Cortex of kidney (tissue), 1 donor: ENCODE results near the gene CSMD2.

ENCODE experiments used
- DNase-seq: peaks from one replicate; lab custom pipeline; 2025; lab: John Stamatoyannopoulos, UW

CSMD2 gene

DNA sequence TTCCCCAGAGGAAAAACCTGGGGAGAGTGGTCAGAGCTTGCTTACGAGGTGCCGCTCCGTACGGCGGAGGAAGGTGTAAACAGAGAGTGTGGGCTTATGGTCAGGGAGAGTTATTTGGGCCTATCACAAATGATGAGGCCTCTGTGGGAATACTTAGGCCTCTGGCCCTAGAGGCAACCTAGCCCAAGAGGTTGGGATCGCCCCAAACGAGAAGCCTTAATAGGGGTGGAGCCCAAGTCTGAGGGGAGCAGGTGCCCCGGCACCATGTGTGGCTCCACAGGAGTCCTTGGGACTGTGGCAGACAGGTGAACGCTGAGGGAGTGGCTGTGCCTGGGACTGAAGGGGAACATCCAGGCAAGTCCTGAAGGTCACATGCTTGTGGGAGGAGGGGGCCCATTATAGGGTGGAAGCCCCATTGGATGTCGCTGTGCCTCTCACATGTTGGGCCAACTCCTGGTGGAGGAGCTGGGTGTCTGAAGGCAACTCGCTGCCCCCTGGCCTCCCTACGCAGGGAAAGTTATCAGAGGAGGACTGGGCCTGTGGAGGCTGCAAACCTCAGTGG, 557.5 kb downstream of the CSMD2 start:
- DNase-seq = no peak

DNA sequence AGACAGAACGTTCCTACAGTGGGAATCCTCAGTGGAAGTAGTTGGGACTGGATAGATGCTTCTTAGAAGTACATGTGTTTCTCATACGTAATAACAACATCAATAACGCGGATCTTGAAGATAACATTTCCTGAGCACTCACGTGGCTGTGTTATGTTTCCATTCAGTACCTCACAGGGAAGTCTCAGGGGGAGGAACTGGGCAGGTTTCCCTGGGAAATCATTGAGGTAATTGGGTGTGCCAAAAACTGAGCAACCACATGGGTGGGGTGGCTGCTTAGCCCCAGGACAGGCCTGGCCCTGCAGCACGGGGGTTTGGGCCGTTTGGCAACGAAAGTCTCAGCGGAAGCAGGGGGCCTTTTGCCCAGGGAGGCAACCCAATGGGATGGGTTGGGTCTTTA, 558.8 kb downstream of the CSMD2 start:
- no peak for DNase-seq

DNA sequence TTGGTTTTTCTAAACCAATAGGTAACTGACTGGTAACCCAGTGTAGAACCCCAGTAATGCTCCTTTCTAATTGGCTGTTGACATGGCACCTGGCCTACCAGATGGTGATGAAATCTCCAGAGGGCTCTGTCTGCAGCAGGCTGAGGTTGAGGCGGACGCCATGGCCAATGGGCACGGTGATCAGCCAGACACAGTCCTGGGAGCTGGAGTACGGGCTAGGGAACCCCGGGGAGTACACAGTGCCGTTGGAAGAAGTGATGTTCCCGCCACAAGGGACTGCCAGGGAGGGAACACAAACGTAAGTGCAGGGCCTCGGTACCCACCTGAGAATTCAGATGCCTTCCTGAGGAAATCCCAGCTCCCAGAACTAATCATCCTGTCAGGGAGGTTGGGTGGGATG, 562.8 kb downstream of the CSMD2 start:
- no peak for DNase-seq

GRCh38 chr1:33601751-33602150, 563.3 kb downstream of the CSMD2 start:
- DNase-seq = no peak

DNA sequence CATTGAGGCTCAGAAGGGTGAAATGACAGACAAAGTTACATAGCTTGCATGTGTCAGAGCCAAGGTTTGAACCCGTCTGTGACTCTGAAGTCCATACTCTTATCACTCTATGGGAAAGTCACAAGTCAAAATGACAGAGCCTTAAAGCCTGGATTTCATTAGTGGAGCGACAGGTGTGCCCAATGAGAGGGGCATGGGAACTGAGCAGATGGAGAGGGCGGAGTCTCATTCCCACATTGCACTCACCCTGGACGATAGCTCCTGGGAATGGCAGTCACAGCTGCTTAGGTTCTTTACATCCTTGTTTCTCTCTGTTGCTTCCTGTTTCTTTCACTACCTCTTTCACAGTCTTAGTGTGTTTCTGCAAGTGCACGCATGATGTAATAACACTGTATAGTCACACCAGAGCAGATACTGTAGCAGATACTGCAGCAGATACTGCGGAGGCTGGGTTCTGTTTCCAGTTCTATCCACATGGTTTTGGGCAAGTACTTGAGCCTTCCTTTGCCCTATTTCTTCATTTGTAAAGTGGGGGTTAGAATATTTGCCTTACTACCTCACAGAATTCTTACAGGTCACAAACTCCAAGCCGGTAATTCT, 565.4 kb downstream of the CSMD2 start:
- DNase-seq = no peak

DNA sequence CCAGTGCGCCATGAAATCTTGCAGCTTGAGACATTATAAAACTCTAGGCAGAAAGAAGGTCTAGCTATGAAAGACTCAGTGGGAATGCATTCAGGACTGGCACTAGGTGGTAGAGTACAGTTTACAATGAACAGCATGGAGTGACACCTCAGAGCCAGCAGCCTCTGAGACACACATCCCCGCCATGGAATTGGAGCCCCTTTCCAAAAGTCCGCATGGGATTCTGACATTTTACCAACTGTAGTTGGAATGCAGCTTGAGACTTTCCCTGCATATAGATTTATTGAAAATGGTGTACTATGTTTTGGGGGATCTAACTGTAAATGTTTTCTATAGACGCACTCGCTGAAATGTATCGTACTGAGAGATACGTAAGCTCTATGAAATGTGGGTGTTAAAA, 576.3 kb downstream of the CSMD2 start:
- no peak for DNase-seq

GRCh38 chr1:33586795-33587194, 578.2 kb downstream of the CSMD2 start:
- DNase-seq = no peak

- DNase-seq = no peak
Observed at GRCh38 chr1:33586106-33586505, 578.9 kb downstream of the CSMD2 start.

DNA sequence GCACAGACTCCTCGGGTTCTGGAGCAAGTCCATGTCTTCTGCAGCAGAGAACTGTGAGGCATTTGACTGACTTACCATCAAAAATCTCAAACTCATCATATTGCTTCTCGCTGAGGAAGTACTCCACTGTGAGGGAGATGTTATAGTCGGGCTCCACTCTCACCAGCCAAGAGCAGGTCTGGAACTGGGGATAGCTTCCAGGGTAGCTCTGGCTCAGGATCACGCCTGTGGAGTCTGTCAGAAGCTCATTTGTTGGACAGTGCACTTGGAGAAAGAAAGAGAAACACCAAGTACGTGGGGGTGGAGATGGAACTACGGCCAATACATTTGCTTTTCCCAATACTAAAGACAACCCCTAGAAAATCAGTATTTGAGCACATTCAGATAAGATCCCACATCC, 581.5 kb downstream of the CSMD2 start:
- no peak for DNase-seq

GRCh38 chr1:33578557-33579448, 586.2 kb downstream of the CSMD2 start:
- no peak for DNase-seq

DNA sequence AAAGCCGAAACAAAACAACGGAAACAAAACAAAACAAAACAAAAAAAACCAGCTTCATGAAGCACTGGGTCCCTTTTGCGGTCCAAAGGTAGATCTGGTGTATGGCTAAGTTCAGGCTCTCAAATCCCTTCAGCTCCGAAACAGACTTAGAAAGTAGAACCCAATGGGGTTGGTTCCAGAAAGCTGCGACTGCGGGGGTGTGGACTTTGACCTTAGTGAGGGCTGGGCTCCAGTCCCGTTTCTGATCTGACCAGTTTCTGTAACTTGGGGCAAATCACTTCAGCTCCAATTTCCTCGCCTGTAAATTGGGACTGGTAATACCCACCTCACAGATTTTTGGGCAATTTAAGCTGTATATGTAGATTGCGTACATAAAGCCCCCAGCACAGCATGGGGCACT, 587.4 kb downstream of the CSMD2 start:
- DNase-seq = no peak

DNA sequence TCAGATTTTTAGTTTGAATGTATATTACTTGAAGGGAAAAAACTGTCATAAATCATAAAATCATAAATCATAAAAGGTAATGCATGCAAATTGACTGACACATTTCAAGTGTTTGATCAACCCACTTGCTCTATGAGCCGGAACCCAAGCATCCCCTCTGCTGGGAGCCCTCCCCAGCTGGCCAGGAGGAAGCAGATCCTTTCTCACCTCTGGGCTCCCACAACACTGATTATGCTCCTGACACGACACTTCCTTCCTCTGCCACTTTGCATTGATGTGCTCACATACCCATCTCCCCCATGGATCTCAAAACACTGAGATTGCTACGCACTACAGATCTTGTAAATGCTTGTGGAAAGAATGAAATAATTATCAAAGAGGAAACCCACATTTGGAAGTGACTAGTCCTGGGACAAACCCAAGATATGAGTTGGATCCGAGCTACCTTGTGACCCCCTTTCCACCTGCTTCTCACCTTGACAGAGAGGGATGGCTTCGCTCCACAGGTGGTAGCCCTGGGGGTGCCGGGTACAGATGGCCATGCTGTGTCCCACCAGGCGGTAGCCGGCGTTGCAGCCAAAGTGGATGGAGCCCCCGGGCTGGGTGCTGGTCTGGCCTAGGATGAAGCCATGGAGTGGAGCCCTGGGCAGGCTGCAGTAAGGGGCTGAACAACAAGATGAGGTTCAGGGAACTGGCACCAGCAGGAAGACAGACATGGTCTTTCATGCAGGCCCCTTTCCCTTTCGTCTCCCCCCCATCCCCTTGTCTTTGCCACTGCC, 588.0 kb downstream of the CSMD2 start:
- DNase-seq = no peak

- DNase-seq = no peak
Observed at GRCh38 chr1:33575324-33575879, 589.6 kb downstream of the CSMD2 start.

- no peak for DNase-seq
Observed at GRCh38 chr1:33573661-33574060, 591.4 kb downstream of the CSMD2 start.

DNA sequence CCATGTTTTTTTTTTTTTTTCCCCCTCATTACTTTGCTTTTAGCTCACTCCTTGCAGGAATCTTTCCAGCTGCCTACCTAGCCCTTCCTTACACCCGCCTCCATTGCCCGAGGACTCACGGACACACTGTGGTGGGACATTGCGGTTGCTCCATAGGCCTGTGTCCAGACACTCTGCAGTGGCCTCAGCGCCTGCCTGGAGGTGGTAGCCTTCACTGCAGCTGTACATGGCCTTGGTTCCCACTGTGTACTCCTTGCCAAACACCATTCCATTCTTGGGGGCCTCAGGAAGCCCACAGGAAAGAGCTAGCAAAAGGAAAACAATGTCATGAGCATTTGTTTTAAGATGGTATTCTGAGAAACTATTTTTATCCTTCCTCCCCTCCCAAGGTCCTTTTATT, 592.6 kb downstream of the CSMD2 start:
- DNase-seq = no peak

GRCh38 chr1:33569331-33569730, 595.7 kb downstream of the CSMD2 start:
- no peak for DNase-seq

- no peak for DNase-seq
Observed at GRCh38 chr1:33563699-33564098, 601.3 kb downstream of the CSMD2 start.

DNA sequence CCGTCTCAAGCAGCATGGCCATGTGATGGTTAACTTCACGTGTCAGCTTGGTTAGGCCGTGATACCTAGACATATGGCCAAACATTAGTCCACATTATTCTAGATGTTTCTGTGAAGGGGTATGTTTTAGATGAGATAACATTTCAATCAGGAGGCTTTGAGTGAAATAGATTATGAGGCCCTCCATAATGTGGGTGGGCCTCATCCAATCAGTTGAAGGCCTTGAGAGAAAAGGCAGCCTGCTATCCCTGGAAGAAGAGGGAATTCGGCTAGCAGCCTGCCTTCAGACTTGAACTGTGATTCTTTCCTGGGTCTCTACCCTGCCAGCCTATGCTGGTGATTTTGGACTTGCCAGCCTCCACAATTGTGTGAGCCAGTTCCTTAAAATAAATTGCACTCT, 602.5 kb downstream of the CSMD2 start:
- no peak for DNase-seq

- no peak for DNase-seq
Observed at GRCh38 chr1:33561576-33561975, 603.5 kb downstream of the CSMD2 start.

- DNase-seq = no peak
Observed at GRCh38 chr1:33560680-33561079, 604.4 kb downstream of the CSMD2 start.

- no peak for DNase-seq
Observed at GRCh38 chr1:33548721-33549120, 616.3 kb downstream of the CSMD2 start.

DNA sequence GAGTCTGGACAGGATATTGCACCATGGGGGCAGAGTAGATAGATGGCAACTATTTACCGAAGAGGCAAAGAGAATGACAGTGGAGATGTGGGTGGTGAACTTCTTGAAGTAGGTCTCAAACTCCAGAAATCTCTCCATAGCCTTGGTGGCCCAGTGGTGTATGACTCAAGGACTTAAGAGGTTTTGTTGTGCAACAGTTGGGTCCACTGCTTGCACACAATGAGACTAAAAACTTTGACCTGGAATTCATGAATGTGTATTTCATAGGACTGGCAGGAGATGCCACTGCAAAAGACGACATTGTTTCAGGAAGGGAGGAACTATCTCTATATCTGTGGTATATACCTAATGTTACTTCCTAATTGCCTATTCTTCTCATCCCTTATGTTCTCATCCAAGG, 616.7 kb downstream of the CSMD2 start:
- DNase-seq = no peak
